GM03348 (cell line): ENCODE data around the gene RPL39L.
A peak's percentile ranks its signal among the peaks of the same experiment; 100 is the strongest.
"Not testable (repeated sequence)": the region's sequence is repeated elsewhere in the genome, so short reads cannot be mapped to it uniquely, and the experiment has no call there.

Experiments
- DNase-seq: peaks from one replicate; pipeline ENCODE4 v3.0.0; 2012; ENCODE audit warnings: low spot score

Gene RPL39L

DNA sequence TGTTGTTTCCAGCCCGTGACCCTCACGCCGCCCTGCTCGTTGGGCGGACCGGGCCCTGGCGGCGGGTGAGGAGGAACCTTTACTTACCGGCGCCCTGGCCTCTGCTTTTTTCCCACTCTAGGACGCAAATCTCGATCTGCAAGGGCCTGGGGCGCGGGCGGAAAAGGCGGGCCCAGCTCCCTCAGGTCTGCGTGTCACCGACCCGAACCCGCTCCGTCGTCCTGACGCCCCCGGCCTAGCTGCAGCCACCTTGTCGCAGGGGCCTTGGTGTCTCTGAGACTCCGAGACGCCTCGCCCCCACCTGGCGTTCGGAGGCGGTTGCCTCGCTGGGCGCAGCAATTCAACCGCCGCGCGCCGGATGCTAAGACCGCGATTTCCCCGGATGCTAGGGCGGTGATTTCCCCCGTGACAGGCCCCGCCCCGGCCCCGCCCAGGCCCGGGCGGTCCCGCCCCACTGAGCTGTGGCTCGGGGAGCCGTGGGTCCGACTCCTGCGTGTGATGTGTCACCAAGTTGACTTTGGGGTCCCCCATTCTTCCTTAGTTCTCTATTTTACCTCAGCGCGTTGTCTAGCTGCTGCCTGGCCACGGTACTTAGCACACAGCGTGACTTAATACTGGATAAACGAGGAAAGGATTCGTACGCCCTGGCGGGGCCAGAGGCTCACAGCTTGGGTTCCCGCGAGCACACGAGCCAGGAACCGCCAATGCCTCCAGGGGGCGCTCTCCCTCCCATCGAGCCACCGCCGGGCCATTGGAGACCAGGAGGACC, at the start of gene RPL39L:
TSS of gene RPL39L (minus strand) at position 371 of the 769 bp plus-strand sequence. CDS start 18,196 bp downstream, outside the sequence.
- DNase-seq: peak; percentile 97

- DNase-seq: no peak
These were observed 49.6 kb upstream of the RPL39L start for GRCh38 chr3:187188931-187189330.

GRCh38 chr3:187186801-187187421, 47.6 kb upstream of the RPL39L start:
- peak; percentile 80 for DNase-seq

- DNase-seq: no peak
These were observed 47.1 kb upstream of the RPL39L start for GRCh38 chr3:187186375-187186774.

DNA sequence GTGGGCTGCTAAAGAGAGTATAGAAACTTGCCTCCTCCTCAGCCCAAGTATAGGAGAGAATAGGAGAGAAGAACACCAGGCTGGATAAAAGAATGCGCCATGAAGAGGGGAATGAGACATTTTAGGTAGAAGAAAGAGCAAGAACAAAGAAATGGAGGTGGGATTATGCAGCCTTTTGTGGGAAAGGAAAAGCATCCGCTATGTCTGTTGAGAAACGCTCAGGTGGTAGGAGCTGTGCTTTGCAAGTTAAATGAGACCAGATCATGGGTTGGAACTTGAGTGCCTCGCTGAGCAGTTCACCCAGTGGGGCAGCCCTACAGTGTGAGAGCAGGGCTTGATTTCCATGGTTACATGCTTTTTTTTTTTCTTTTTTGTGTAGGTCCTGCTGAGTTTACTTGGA, 46.5 kb upstream of the RPL39L start:
- DNase-seq: no peak

GRCh38 chr3:187183903-187184302, 44.6 kb upstream of the RPL39L start:
- DNase-seq: no peak

DNA sequence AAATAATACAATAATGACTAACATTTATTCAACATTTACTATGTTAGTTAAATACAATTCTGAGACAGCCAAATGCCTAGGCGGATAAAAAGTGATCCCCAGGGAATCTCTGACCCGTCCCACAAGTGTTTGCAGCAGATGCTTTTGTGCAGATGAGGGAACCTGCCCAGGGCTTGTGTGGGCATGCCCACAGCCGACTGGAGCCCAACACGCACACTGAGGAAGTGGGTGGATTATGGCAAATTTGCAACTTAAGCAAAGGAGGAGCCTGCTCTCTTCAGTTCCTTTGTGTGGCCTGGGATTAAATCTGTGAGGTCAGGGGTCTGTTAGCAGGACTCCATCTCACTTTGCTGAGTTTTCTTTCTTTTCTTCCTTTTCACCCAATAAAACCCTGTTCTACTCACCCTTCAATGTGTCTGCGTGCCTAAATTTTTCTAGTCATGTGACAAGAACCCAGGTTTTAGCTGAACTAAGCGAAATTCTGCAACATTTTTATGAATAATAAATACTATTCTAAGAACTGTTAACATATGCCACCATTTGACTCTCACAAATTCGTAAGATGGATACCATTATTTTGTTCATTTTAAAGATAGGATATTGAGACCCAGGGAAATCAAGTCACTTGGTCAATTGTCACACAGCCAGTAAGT, 44.0 kb upstream of the RPL39L start:
- peak; percentile 86 for DNase-seq

DNA sequence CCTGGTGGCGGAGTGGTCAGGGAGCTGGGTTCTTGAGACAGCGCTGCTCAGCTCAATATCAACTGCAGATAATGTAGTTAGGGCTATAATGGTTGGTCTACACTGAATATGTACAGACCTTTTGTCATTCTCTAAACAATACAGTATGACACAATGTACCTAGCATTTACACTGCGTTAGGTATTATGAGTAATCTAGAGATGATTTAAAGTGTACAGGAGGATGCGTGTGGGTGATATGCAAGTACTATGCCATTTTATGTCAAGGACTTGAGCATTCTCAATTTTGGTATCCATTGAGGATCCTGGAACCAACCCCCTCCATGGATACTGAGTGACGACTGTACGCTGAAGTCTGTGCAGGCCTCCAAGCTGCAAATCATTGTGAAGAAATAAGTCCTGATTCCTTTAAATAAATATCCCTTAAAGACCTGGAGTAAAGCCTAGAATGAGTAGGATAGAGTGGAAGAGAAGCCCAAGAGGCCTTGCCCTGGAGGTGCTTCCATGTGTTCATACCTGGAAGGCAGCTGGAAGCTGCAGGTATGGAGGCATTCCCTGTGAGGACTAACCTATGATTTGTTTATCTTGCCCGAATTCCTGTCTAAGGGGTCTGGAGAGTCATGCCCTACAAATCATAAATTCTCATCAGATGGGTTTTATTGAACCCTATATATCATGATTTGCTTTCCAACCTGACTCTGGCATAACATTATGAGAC, 42.3 kb upstream of the RPL39L start:
- DNase-seq: no peak

DNA sequence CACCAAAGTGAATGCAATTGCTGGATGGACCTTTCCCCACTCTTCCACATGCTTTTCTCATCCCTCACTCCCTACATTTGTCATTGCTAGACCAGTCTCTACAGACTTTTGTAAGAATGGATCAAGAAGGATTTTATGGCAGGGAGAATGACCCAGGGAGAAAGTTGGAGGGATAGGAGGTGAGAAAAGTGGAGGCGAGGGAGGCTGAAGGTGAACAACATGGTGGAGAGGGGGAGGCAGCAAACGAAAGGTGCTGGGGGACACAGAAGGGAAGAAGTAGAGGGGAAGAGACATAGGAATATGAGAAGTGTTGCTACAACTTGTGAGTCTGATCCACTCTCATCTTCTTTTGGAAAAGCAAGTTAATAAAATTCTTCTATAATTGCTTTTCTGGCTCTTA, 33.6 kb upstream of the RPL39L start:
- DNase-seq: no peak

GRCh38 chr3:187170911-187171310, 31.6 kb upstream of the RPL39L start:
- not testable (repeated sequence) for DNase-seq

DNA sequence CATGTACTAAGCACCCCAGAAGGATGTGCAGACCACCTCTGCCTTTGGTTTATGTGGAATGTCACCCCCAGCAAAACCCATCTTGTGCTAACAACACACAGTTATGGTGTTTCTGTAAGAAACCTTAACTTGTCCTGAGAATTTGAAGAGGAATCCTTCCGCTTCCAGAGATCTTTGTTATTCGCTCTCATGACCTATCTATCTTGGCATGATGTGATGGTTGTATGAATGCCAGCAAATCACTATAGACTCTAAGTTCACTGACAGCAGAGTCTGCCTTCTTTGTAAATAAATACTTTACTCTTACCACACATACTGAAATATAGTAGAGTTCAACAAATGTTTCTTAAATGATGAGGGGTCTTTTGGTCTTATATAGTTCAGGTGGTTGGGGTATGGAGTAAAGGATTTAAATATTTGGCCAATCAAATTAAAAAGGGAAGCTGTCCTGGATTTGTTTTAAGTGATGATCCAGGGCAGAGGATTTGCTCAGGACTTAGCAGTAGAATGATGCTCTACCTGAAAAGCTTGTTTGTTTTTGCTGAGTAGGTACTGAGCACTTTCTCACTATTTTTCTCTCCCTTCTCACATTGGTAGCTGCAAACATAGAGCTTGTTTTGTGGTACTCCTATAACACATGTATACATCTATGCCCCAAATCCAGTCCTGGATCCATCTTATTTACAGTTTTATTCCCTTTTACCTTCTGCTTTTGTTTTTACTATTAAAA, 30.1 kb upstream of the RPL39L start:
- no peak for DNase-seq

GRCh38 chr3:187167777-187168176, 28.5 kb upstream of the RPL39L start:
- no peak for DNase-seq

DNA sequence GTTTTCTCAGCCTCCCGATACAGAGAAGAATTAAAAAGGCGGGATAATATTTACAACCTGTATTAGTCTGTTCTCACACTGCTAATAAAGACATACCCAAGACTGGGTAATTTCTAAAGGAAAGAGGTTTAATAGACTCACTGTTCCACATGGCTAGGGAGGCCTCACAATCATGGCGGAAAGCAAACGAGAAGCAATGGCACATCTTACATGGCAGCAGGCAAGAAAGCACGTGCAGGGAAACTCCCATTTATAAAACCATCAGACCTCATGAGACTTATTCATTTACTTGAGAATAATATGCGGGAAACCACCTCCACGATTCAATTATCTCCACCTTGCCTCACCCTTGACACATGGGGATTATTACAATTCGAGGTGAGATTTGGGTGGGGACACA, 27.5 kb upstream of the RPL39L start:
- no peak for DNase-seq

DNA sequence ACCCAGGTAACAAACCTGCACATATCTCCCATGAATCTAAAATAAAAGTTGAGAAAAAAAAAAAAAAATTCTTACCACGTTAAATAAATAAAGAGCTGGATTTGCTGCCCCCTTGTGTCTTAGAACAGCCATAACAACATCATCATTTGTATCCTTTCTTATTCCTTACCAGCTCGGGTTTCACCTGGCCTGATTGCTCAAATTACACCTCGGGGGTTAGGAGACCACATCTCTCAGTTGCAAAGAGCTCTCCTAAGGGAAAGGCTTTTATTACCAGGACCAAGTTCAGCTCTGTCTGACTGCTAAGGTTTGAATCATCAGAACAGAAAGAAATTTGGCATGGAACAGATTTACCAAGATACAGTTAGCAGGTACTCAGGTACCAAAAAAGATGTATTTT, 25.8 kb upstream of the RPL39L start:
- peak; percentile 59 for DNase-seq

DNA sequence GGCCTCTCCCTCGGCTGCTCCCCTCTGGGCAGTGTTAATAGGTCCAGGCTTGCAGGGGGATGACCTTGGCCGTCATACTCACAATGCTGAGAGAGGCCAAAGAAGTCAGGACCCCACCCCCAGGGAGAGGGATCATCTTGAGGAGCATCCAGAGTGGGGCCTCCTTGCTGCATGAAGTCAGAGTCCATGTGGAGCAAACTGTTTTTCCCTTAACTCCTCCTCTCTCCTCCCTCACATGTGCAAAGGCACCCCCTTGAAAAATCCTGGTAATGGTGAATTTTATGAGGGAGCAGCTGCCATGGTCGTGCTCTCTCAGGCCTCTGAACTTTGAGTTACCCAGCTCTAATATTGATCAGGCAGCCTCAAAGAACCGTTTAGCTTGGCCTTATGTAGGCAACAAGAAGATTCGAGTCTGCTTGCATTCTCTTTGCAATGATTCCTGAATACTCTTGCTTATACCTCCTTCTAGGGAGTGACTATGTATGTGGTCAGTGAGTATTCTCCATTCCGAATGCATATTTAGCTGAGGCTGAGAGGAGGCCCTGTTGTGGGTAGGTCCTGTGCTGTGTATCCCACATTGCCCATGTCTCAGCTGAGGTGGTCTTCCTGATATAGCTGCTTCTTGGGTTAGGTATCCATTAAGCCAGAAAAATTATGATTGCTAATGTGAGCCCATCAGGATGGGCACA, 23.1 kb upstream of the RPL39L start:
- DNase-seq: no peak

DNA sequence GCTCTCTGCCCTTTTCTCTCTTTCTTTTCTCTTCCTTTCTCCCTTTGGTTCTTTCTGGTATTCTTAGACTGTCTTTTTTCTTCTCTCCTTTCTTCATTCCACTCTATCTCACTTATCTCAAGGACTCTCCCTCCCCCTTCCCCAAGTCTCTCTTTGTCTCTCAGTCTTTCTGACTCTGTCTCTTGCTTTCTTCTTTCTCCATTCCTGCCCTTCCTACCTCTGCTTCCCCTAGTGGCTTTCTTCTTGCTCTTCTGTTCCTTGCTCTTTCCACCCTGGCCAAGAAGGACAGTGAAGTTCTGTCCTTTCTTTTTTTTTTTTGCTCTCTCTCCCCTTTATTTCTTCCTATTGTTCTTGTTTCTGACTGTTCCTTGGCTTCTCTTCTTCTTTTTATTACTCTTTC, 22.3 kb upstream of the RPL39L start:
- no peak for DNase-seq

GRCh38 chr3:187150599-187150998, 11.3 kb upstream of the RPL39L start:
- DNase-seq: no peak

- DNase-seq: no peak
These were observed 10.9 kb upstream of the RPL39L start for GRCh38 chr3:187150186-187150585.

DNA sequence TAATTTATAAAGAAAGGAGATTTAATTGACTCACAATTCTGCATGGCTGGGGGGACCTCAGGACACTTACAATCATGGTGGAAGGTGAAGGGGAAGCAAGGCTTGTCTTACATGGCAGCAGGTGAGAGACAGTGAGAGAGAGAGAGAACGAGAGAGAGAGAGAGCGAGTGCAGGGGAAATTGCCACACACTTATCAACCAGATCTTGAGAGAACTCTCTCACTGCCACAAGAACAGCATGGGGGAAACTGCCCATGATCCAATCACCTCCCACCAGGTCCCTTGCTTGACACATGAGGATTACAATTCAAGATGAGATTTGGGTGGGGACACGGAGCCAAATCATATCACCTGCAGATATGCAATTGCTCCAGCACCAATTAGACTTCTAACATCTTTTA, 7.1 kb upstream of the RPL39L start:
- DNase-seq: no peak

DNA sequence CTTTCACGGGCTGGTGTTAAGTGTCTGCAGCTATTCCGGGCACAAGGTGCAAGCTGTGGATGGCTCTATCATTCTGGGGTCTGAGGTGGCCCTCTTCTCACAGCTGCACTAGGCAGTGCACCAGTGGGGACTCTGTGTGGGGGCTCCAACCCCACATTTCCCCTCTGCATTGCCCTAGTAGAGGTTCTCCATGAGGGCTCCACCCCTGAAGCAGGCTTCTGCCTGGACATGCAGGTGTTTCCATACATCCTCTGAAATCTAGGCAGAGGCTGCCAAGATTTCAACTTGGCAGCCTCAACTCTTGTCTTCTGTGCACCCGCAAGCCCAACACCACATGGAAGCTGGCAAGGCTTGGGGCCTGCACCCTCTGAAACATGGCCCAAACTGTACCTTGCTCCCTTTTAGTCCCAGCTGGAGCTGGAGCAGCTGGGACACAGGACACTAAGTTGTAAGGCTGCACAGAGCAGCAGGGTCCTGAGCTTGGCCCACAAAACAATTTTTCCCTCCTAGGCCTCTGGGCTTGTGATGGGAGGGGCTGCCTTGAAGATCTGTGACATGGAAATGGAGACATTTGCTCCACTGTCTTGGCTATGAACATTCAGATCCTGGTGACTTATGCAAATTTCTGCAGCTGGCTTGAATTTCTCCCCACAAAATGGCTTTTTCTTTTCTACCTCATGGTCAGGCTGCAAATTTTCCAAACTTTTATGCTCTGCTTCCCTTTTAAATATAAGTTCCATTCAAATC, 6.0 kb upstream of the RPL39L start:
- no peak for DNase-seq

- DNase-seq: no peak
These were observed 578 bp upstream of the RPL39L start for GRCh38 chr3:187139895-187140253.
